Femur (tissue), 1 donor: Measurements from ENCODE around the gene HCK.

Experiments used
- DNase-seq: peaks from one replicate; pipeline ENCODE4 v3.0.0-alpha.2; 2017

HCK gene

GRCh38 chr20:32132911-32133549 lies 81.0 kb downstream of the HCK start:
- no peak for DNase-seq

- DNase-seq = no peak
Measured at GRCh38 chr20:32134026-32134425, 82.0 kb downstream of the HCK start.

GRCh38 chr20:32135983-32136515 lies 84.0 kb downstream of the HCK start:
- DNase-seq = no peak

GRCh38 chr20:32138921-32139320 lies 86.9 kb downstream of the HCK start:
- no peak for DNase-seq

GRCh38 chr20:32139947-32140346 lies 87.9 kb downstream of the HCK start:
- DNase-seq = no peak

GRCh38 chr20:32140603-32141002 lies 88.6 kb downstream of the HCK start:
- no peak for DNase-seq

- DNase-seq = no peak
Measured at GRCh38 chr20:32141465-32141980, 89.5 kb downstream of the HCK start.

- no peak for DNase-seq
Measured at GRCh38 chr20:32142088-32142487, 90.0 kb downstream of the HCK start.

GRCh38 chr20:32142991-32143390 lies 90.9 kb downstream of the HCK start:
- no peak for DNase-seq

GRCh38 chr20:32144898-32145662 lies 93.0 kb downstream of the HCK start:
- DNase-seq = no peak

- no peak for DNase-seq
Measured at GRCh38 chr20:32149566-32150170, 97.6 kb downstream of the HCK start.

GRCh38 chr20:32150291-32150848 lies 98.3 kb downstream of the HCK start:
- DNase-seq = no peak
